H54 (cell line): ENCODE results near the gene CAPN7.

Source experiments
- DNase-seq: peaks from one replicate; pipeline ENCODE4 v3.0.0; 2011; ENCODE audit warnings: low spot score, mixed read lengths; ENCODE audit not compliant: insufficient read length
- FAIRE-seq: peaks from 3 replicates; lab custom pipeline; 2011; peaks lifted over from hg19 to GRCh38; lab: Jason Lieb, UNC
- POLR2A ChIP-seq: IDR thresholded peaks from 2 replicates; pipeline ENCODE4 v1.6.1; 2011; ENCODE audit warnings: low read depth, mild to moderate bottlenecking, low read length

Gene CAPN7

GRCh38 chr3:15253023-15253697 is 47.1 kb downstream of the CAPN7 start:
- FAIRE-seq (no peak), DNase-seq (no peak)
- TF ChIP-seq POLR2A, result no peak

- no peak for DNase-seq
- no peak for FAIRE-seq
- TF ChIP-seq POLR2A, result no peak
Measured at GRCh38 chr3:15255215-15255614, 49.2 kb downstream of the CAPN7 start.

GRCh38 chr3:15256861-15257341 is 50.9 kb downstream of the CAPN7 start:
- DNase-seq (no peak), FAIRE-seq (no peak)
- no peak for TF ChIP-seq POLR2A

DNA sequence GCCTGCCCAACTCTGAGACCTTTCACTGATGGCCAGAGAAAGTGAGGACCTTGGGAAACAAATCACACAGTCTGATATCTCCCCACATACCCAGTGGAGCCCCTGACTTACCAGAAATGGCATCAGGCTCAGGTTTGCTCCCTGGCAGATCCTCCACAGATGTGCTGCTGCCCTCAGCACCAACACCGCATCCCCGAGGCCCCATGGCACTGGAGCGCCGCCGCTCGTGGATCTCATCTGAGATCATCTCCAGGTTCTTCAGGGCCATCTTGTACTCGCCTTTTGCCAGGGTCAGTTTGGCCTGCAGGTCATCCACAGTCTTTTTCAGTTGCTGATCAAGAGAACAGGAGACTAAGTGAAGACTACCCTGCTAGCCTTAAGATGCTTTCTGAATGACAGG is 52.7 kb downstream of the CAPN7 start:
- FAIRE-seq, result no peak
- no peak for DNase-seq
- no peak for TF ChIP-seq POLR2A

DNA sequence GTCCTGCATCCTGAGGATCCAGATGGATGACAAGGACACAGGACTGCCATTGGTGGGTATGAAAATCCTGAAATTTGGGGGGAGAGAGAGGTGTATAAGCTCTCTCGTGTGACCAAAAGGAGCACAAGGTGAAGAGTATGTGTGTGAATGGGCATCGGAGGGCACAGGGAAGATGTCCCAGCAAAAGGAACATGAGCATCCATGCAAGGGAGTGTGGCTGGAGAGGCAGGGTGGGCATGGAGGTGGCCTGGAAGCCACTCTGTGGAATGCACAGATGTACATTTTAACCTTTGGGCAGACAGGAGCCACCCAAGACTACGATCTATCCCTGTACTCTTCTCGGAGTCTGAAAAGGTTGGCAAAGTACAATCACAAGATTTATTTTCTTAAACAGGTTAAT is 54.5 kb downstream of the CAPN7 start:
- no peak for TF ChIP-seq POLR2A
- FAIRE-seq (no peak), DNase-seq (no peak)

DNA sequence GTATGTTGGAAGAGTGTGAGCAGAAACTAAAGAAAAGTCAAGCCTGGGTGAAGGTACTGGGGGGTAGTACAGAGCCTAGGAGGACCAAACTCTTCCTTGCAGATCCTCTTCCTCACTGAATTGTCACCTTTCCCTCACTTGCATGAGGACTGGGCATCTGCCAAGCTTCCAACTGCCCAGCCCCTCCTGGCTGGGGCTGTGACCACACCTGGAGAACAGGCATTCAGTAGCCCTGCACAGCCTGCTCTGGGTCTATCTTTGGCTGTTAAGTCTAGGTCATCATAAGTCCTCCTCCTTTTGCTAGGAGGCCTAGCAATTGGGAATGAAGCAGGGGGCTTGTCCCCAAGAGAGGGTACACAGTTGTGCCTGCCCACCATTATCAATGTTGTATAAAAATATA is 55.2 kb downstream of the CAPN7 start:
- TF ChIP-seq POLR2A, result no peak
- DNase-seq (no peak), FAIRE-seq (no peak)

- DNase-seq, result no peak
- no peak for TF ChIP-seq POLR2A
- FAIRE-seq, result no peak
Measured at GRCh38 chr3:15262021-15262420, 56.0 kb downstream of the CAPN7 start.

DNA sequence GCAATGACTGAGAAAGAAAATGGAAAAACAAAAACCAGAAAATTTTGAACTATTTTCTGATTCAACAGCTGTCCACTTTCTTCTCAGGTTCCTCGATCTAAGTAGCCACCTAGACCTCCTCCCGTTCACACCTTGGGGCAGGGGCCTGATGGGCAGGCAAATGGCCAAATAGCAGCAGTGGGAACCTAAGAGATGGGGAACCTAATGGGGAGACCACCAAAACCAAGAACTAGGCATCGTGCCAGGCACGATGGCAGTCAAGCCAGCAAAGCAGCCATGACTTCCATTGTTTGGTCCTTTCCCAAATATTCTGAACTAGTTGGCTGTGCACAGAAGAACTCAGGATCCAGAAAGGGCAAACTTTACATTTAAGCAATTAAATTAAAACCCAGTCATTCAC is 57.1 kb downstream of the CAPN7 start:
- DNase-seq, result no peak
- no peak for FAIRE-seq
- no peak for TF ChIP-seq POLR2A

- DNase-seq (no peak), FAIRE-seq (no peak)
- TF ChIP-seq POLR2A, result no peak
Measured at GRCh38 chr3:15263926-15264325, 57.9 kb downstream of the CAPN7 start.

DNA sequence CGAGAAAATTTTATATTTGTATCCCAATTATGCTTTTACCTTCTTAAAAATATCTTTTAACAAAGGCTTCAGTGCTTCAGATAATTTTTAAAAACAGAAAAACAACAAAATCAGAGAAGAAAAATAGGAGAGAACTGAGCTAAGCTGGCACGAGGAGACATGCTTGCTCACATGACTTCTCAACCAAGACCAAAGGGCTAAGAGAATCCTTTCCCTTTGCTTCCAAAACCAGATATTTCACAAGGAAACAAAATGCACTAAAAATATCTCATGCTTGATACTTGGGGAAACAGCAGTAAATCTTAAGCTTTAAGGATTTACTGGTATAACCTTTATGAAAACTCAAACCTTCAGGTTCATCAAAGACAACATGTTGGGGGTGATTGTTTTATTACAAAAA is 58.4 kb downstream of the CAPN7 start:
- TF ChIP-seq POLR2A, result no peak
- DNase-seq (no peak), FAIRE-seq (no peak)

DNA sequence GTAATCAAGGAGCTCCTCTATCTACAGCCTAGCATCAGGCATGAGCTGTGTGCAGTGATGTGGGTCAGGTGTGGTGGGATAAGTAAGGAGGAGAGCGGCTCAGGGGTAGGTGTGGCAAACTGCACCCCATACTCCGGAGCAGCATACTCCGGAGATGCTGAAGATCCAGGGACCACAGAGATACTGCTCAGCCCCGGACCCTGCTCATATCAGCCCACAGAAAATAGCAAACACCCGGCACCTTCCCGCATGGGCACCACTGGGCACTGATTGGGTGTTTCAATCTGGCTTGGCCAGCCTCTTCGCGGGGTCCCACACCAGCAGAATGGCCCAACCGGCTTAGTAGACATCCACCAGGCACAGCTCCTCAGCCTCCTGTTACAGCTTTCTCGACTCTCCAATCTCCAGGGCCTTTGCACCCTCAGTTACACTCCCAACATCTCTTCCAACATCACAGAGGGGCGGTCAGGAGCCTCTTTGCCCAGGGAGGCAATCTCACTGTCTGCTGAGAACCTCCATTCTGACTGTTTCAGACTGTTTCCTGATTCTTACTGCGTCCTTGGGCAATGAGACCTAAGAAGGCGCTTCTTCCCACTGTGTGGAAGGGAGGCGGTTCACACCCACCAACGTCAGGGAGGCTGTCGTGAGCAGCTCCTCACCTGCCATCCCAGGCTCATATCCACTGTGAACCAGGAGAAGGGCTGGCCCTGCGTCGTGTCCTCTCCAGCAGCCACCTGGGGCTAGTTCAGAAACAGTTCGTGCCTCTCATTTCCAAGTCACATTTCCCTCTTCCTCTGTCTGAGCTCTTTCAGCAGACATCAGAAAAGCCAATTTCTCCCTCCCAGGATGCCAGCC is 59.8 kb downstream of the CAPN7 start:
- DNase-seq (no peak), FAIRE-seq (no peak)
- no peak for TF ChIP-seq POLR2A

DNA sequence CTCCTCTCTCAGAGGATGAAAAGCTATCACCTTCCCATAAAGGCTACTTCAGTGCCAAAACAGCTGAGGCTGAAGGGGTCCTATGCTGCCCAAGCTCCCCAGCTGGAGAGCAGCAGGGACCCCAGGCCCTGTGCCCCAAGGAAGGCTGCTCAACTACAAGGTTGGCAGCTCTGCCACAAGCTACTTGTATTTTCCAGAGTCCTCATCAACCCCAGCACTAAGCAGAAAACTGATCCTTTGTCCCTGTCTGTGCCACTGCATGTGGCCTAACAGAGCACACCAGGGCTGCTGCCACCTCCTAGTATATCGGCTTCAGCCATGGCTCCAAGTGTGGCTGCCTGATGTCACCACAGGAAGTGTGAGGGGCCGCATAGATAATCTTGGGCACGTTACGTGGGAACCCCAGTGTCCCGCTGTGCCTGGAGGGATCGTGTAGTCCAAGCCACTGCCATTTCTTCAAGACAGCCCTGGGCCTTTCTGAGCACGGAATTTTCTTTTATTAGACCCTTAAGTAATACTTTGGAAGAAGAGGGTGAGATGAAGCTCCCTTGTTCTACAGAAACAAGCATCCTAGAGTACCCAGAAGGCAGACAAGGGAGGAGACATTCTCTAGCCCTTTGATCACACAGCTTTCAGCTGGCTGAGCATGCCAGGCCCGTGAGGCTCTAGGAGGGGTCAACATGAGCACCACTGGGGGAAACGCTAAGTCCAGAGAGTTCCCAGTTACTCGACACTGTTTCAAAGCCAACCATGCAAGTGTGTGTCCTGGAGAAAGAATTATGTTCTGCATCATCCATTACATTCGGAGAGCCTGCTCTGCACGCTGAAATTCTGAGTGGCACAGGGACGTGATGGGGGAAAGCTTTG is 60.7 kb downstream of the CAPN7 start:
- no peak for FAIRE-seq
- DNase-seq, result no peak
- no peak for TF ChIP-seq POLR2A

DNA sequence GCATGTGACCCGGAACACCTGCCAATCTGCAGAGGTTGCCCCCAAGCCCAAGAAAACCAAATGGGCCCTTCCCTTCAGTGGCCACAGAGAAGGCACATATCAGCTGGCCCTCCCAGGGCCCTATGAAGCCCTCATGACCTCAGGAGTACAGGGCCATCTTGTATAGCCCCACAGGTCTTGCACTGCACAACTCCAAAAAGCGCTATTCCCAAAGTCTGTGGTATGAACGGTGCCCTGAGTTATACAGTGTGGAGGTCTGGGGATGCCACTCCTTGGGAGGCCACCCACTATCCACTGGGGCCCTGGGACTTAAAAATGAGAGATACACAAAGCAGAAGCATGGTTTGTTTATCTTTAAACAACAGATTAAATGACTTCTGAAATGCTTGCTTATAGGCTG is 61.5 kb downstream of the CAPN7 start:
- no peak for DNase-seq
- FAIRE-seq, result no peak
- TF ChIP-seq POLR2A, result no peak
